Suprapubic skin (tissue), 4 donors: ENCODE measurements around the gene ZNF225. TPM values are rescaled to one million over a fixed set of nuclear protein-coding genes. Genes with fewer than 3 reads are reported as not detected.
A peak's percentile ranks its signal among the peaks of the same experiment; 100 is the strongest.

Source experiments
- DNase-seq, 2 donors: peaks; one replicate each; pipeline ENCODE4 v3.0.0-alpha.2; 2019; ENCODE audit warnings: low spot score in 2 of 2
- H3K27ac ChIP-seq: fragments of 200-600 bp; sonication (generic); one replicate; pipeline ENCODE4 v1.5.1; 2019
- H3K27me3 ChIP-seq: fragments of 200-600 bp; sonication (generic); one replicate; pipeline ENCODE4 v1.5.1; 2019
- H3K36me3 ChIP-seq: fragments of 200-600 bp; sonication (generic); one replicate; pipeline ENCODE4 v1.5.1; 2019
- H3K4me1 ChIP-seq: fragments of 200-600 bp; sonication (generic); one replicate; pipeline ENCODE4 v1.5.1; 2019
- H3K4me3 ChIP-seq: fragments of 200-600 bp; sonication (generic); one replicate; pipeline ENCODE4 v1.5.1; 2019; ENCODE audit warnings: mild to moderate bottlenecking
- H3K9me3 ChIP-seq: fragments of 200-600 bp; sonication (generic); one replicate; pipeline ENCODE4 v1.5.1; 2019
- CTCF ChIP-seq, 2 donors: fragments of 200-600 bp in 1 of 2; fragments of 450-650 bp in 1 of 2; sonication (generic) in 1 of 2; IDR thresholded peaks; one replicate each; pipeline ENCODE4 v1.5.1; 2016 to 2019; ENCODE audit warnings: antibody characterized with exemption in 2 of 2, mild to moderate bottlenecking in 1 of 2, moderate library complexity in 1 of 2
- EP300 ChIP-seq: sonication (generic); formaldehyde crosslinking; IDR thresholded peaks from one replicate; pipeline ENCODE4 v1.6.1; 2017; ENCODE audit warnings: antibody characterized with exemption
- POLR2A ChIP-seq, 2 donors: fragments of 450-650 bp; IDR thresholded peaks; one replicate each; pipeline ENCODE4 v1.6.1; 2017; ENCODE audit warnings: antibody characterized with exemption in 2 of 2, mild to moderate bottlenecking in 2 of 2, moderate library complexity in 2 of 2
- POLR2AphosphoS5 ChIP-seq, 3 donors: sonication (generic); formaldehyde crosslinking; IDR thresholded peaks; one replicate each; pipeline ENCODE4 v1.6.1; 2017; ENCODE audit warnings: antibody characterized with exemption in 3 of 3
- WGBS: methylation state at CpG from one replicate; pipeline ENCODE4 v1.1.5; 2018; 5-methylcytosine and 5-hydroxymethylcytosine counted together
- total RNA-seq, 4 donors: library from RNA; depleted of rRNA; stranded (reverse); fragments of >200 nt; gene quantifications; one replicate each; pipeline ENCODE4 v1.1.0, GENCODE V29; 2016

Gene ZNF225
- 1 to 10 TPM; 1.5 to 5.4 (median 3.7) TPM for total RNA-seq

DNA sequence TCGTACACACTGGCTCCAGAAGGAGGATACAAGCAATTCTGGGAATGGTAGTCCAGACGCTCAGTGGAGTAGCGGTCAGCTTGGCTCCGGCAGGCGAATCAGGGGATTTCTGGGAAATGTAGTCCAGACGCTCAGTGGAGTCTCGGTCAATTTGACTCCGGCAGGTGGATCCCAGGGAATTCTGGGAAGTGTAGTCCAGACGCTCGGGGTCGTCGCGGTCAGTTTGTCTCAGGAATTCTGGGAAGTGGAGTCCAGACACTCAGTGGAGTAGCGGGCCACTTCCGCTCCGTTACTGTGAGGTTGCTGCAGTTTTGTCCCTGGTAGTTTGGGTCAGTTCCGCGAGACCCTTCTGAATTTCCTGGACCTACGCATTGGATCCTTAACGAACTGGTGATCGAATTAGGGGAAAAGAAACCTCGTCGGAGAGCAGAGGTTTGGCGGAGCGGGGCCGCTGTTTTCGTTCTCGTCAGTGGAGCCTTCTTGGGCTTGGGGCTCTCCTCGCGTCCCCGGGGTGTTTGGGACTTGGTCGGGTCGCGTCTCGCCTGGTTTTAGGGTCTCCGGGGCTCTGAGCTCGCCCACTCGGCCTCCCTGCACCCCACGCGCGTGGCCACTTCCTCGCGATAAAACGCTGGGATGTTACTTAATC is at the start of gene ZNF225:
Gene ZNF225 (plus strand): TSS at position 262 of the 646 bp plus-strand sequence. CDS start 2,429 bp downstream, outside the sequence.
- WGBS: under 1% methylated on average over 31 of the region's 44 CpGs
- Histone ChIP-seq H3K27ac (peak within 1 kb of the TSS; percentile 39), H3K36me3 (peaks cover 20% of the 10 kb centered on the region), H3K4me3 (peak within 1 kb of the TSS; percentile 71), H3K9me3 (peaks cover 17% of the 10 kb centered on the region), H3K27me3 (no peaks in the 10 kb centered on the region), H3K4me1 (peaks cover 20% of the 10 kb centered on the region)
- DNase-seq: peak; percentile 96 to 98
- no peak for TF ChIP-seq POLR2A (IDR thresholded peaks at IDR 0.05)
- TF ChIP-seq POLR2AphosphoS5 (IDR thresholded peaks at IDR 0.05): peak in 1 of 3 donors; percentile 14

DNA sequence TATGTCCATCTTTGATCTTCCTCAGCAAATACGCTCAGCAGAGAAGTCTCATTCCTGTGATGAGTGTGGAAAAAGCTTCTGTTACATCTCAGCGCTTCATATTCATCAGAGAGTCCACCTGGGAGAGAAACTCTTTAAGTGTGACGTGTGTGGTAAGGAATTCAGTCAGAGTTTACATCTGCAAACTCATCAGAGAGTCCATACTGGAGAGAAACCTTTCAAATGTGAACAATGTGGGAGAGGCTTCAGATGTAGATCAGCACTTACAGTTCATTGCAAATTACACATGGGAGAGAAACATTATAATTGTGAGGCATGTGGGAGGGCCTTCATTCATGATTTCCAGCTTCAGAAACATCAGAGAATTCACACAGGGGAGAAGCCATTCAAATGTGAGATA is 46.9 kb upstream of the ZNF225 start:
- no peak for DNase-seq

DNA sequence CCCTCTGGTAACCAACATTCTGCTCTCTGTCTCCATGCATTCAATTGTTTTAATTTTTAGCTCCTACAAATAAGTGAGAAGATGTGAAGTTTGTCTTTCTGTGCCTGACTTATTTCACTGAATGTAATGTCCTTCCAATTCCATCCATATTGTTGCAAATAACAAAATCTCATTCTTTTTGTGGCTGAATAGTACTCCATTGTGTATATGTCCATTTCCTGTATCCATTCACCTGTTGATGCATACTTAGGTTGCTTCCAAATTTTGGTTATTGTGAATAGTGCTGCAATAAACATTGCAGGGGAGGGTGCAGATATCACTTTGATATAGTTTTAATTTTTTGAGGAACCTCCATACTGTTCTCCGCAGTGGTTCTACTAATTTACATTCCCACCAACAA is 43.8 kb upstream of the ZNF225 start:
- no peak overlapping the region for H3K4me3 ChIP-seq
- WGBS: 93% methylated on average over 1 of the region's 1 CpG
- no peak for DNase-seq
- peaks cover 34% of the 10 kb centered on the region for H3K9me3 ChIP-seq
- TF ChIP-seq POLR2A (IDR thresholded peaks at IDR 0.05): no peak
- no peak for TF ChIP-seq POLR2AphosphoS5 (IDR thresholded peaks at IDR 0.05)
- TF ChIP-seq CTCF (IDR thresholded peaks at IDR 0.05): no peak
- TF ChIP-seq EP300: no peak
- H3K4me1 ChIP-seq: peaks cover 19% of the 10 kb centered on the region
- no peak overlapping the region for H3K27ac ChIP-seq
- no peaks in the 10 kb centered on the region for H3K27me3 ChIP-seq
- H3K36me3 ChIP-seq: peaks cover 30% of the 10 kb centered on the region

More for the DNA sequence above, 46.9 kb upstream of the ZNF225 start:
- no peak for TF ChIP-seq POLR2A (IDR thresholded peaks at IDR 0.05)
- TF ChIP-seq CTCF (IDR thresholded peaks at IDR 0.05): no peak
- TF ChIP-seq EP300: no peak
- no peak for TF ChIP-seq POLR2AphosphoS5 (IDR thresholded peaks at IDR 0.05)
- Histone ChIP-seq H3K9me3 (peaks cover 47% of the 10 kb centered on the region), H3K27me3 (no peaks in the 10 kb centered on the region), H3K4me3 (no peak overlapping the region), H3K27ac (no peak overlapping the region), H3K4me1 (peaks cover 3% of the 10 kb centered on the region), H3K36me3 (peaks cover 61% of the 10 kb centered on the region)
- 78% methylated on average over 3 of the region's 3 CpGs for WGBS

GRCh38 chr19:44071824-44072542 is 41.2 kb upstream of the ZNF225 start, which contains the start of gene ZNF284:
Gene ZNF284, plus strand, starts transcription at chr19:44072159. Its CDS starts 4,231 bp downstream, at chr19:44076390.
- Histone ChIP-seq H3K4me3 (peak within 1 kb of the TSS; percentile 61), H3K27ac (no peak within 1 kb of the TSS), H3K9me3 (peaks cover 22% of the 10 kb centered on the region), H3K27me3 (no peaks in the 10 kb centered on the region), H3K4me1 (peaks cover 19% of the 10 kb centered on the region), H3K36me3 (peaks cover 8% of the 10 kb centered on the region)
- no peak for TF ChIP-seq CTCF (IDR thresholded peaks at IDR 0.05)
- TF ChIP-seq POLR2AphosphoS5 (IDR thresholded peaks at IDR 0.05): peak in 1 of 3 donors; percentile 50
- DNase-seq: peak; percentile 87 to 89
- 0% methylated on average over 10 of the region's 40 CpGs for WGBS

- TF ChIP-seq EP300: no peak
- DNase-seq: no peak
These were observed 40.4 kb upstream of the ZNF225 start for GRCh38 chr19:44072543-44073401.

More at GRCh38 chr19:44072543-44073401, 40.4 kb upstream of the ZNF225 start:
- Histone ChIP-seq H3K9me3 (peaks cover 16% of the 10 kb centered on the region), H3K27me3 (no peaks in the 10 kb centered on the region), H3K36me3 (no peaks in the 10 kb centered on the region), H3K27ac (no peak overlapping the region), H3K4me1 (peaks cover 19% of the 10 kb centered on the region), H3K4me3 (peak overlapping the region; percentile 61)
- 28% methylated on average over 14 of the region's 18 CpGs for WGBS
